ENCODE data around the gene LRRC8D.

GRCh38 chr1:89865498-89866382 is 44.9 kb downstream of the LRRC8D start:
- no peak for TF ChIP-seq CTCF (IDR thresholded peaks at IDR 0.05)
- peak; percentile 18 for TF ChIP-seq POLR2AphosphoS5 (IDR thresholded peaks at IDR 0.05)
- no peak for TF ChIP-seq POLR2A (IDR thresholded peaks at IDR 0.05)
